Ovary (tissue), 3 donors: ENCODE measurements around the gene EIF3I.

Experiments
- CTCF ChIP-seq, 3 donors: fragments of 450-650 bp in 2 of 3; fragments of 200-600 bp in 1 of 3; IDR thresholded peaks; one replicate each; pipeline versions ENCODE4 v1.5.1 to v1.8.0; 2016 to 2022; ENCODE audit warnings: antibody characterized with exemption in 3 of 3, mild to moderate bottlenecking in 1 of 3
- EP300 ChIP-seq: sonication (generic); formaldehyde crosslinking; IDR thresholded peaks from one replicate; pipeline ENCODE4 v1.6.1; 2017; ENCODE audit warnings: antibody characterized with exemption
- POLR2A ChIP-seq: fragments of 450-650 bp; IDR thresholded peaks from one replicate; pipeline ENCODE4 v1.6.1; 2017; ENCODE audit warnings: antibody characterized with exemption, mild to moderate bottlenecking, moderate library complexity
- donor health status: DM: no; HTN: no; CAD: no.

- TF ChIP-seq CTCF (IDR thresholded peaks at IDR 0.05) (no peak), POLR2A (no peak), EP300 (no peak)
These were observed 25.1 kb upstream of the EIF3I start for GRCh38 chr1:32197074-32197473.
